DND-41 (cell line): ENCODE data around the gene CDX1.

Source experiments
- ATAC-seq: fragments of 200-7000 bp; cut with Tn5 transposase; 3 replicates; pipeline ENCODE4 v1.9.1; 2021; ENCODE audit warnings: low read depth; ENCODE audit not compliant: insufficient read depth
- DNase-seq: peaks from one replicate; pipeline ENCODE4 v3.0.0-alpha.2; 2020
- H2AFZ ChIP-seq: 2 replicates; pipeline ENCODE4 v1.6.0; 2012; ENCODE audit warnings: low read depth, low read length
- H3K27ac ChIP-seq: 2 replicates; pipeline ENCODE4 v1.5.1; 2012; ENCODE audit warnings: low read length, inconsistent platforms
- H3K27me3 ChIP-seq: fragments of 200-600 bp; sonication (generic); 2 replicates; pipeline ENCODE4 v1.6.0; 2012; ENCODE audit warnings: low read length, mild to moderate bottlenecking, inconsistent platforms; ENCODE audit not compliant: insufficient read depth, poor library complexity
- H3K36me3 ChIP-seq: 2 replicates; pipeline ENCODE4 v1.5.1; 2012; ENCODE audit warnings: low read length, inconsistent platforms; ENCODE audit not compliant: insufficient read depth
- H3K4me1 ChIP-seq: 2 replicates; pipeline ENCODE4 v1.5.1; 2012; ENCODE audit warnings: mild to moderate bottlenecking, low read length; ENCODE audit not compliant: insufficient read depth
- H3K4me2 ChIP-seq: 2 replicates; pipeline ENCODE4 v1.6.0; 2012; ENCODE audit warnings: mild to moderate bottlenecking, moderate library complexity, low read length, inconsistent platforms; ENCODE audit not compliant: insufficient read depth
- H3K4me3 ChIP-seq, 2 experiments: fragments of 200-600 bp in 1 of 2; shearing (Covaris generic) in 1 of 2; 2 replicates each; pipeline ENCODE4 v1.5.1; 2012 to 2016; ENCODE audit warnings: inconsistent platforms in 2 of 2, low read length in 2 of 2, mild to moderate bottlenecking in 2 of 2, low read depth in 1 of 2, moderate library complexity in 1 of 2
- H3K79me2 ChIP-seq: 2 replicates; pipeline ENCODE4 v1.6.0; 2012; ENCODE audit warnings: low read length, inconsistent platforms; ENCODE audit not compliant: insufficient read depth
- H3K9ac ChIP-seq: 2 replicates; pipeline ENCODE4 v1.6.0; 2012; ENCODE audit warnings: low read depth, mild to moderate bottlenecking, inconsistent platforms, low read length, moderate library complexity
- H3K9me3 ChIP-seq: 2 replicates; pipeline ENCODE4 v1.5.1; 2012; ENCODE audit warnings: low read length, moderate library complexity, mild to moderate bottlenecking, inconsistent platforms; ENCODE audit not compliant: insufficient read depth, severe bottlenecking
- H4K20me1 ChIP-seq: 2 replicates; pipeline ENCODE4 v1.6.0; 2012; ENCODE audit warnings: low read length; ENCODE audit not compliant: insufficient read depth
- CTCF ChIP-seq: IDR thresholded peaks from 2 replicates; pipeline ENCODE4 v1.5.1; 2012; ENCODE audit warnings: borderline replicate concordance, low read length, moderate library complexity, mild to moderate bottlenecking; ENCODE audit not compliant: poor library complexity, severe bottlenecking; ENCODE audit errors: extremely low read depth
- EZH2 ChIP-seq: IDR thresholded peaks from 3 replicates; pipeline ENCODE4 v1.6.1; 2012; ENCODE audit warnings: borderline replicate concordance, low read depth, mild to moderate bottlenecking, moderate library complexity, low read length, inconsistent platforms; ENCODE audit not compliant: severe bottlenecking

The CDX1 gene

GRCh38 chr5:150134198-150134588 is 32.4 kb upstream of the CDX1 start:
- ATAC-seq = no peak
- no peak overlapping the region for H2AFZ ChIP-seq
- H3K4me2 ChIP-seq = no peak overlapping the region
- H3K9me3 ChIP-seq = no peaks in the 10 kb centered on the region
- no peak overlapping the region for H3K27ac ChIP-seq
- no peaks in the 10 kb centered on the region for H3K4me1 ChIP-seq
- no peaks in the 10 kb centered on the region for H3K27me3 ChIP-seq
- DNase-seq = no peak
- no peak overlapping the region for H3K4me3 ChIP-seq
- H3K9ac ChIP-seq = no peak overlapping the region
- TF ChIP-seq CTCF (no peak), EZH2 (no peak)
- H3K36me3 ChIP-seq = no peaks in the 10 kb centered on the region; the same call in 1 of the 2 replicates
- H4K20me1 ChIP-seq = 0 out of 2 replicates have a peak, but pooled peaks cover 5% of the 10 kb centered on the region
- no peaks in the 10 kb centered on the region for H3K79me2 ChIP-seq

GRCh38 chr5:150135557-150136304 is 30.8 kb upstream of the CDX1 start:
- Histone ChIP-seq H3K27me3 (no peaks in the 10 kb centered on the region), H3K36me3 (no peaks in the 10 kb centered on the region), H3K4me2 (no peak overlapping the region), H3K9ac (no peak overlapping the region), H3K4me3 (no peak overlapping the region), H3K4me1 (no peaks in the 10 kb centered on the region), H3K79me2 (no peaks in the 10 kb centered on the region), H4K20me1 (0 out of 2 replicates have a peak, but pooled peaks cover 6% of the 10 kb centered on the region), H3K9me3 (no peaks in the 10 kb centered on the region), H2AFZ (no peak overlapping the region), H3K27ac (no peak overlapping the region)
- TF ChIP-seq EZH2 = no peak
- no peak for TF ChIP-seq CTCF
- ATAC-seq (no peak), DNase-seq (no peak)

GRCh38 chr5:150136305-150137167 is 30.0 kb upstream of the CDX1 start:
- H3K4me2 ChIP-seq = no peak overlapping the region
- ATAC-seq (no peak), DNase-seq (no peak)
- no peaks in the 10 kb centered on the region for H3K27me3 ChIP-seq
- 0 out of 2 replicates have a peak, but pooled peaks cover 9% of the 10 kb centered on the region for H4K20me1 ChIP-seq
- H3K4me3 ChIP-seq = no peak overlapping the region
- TF ChIP-seq EZH2 (no peak), CTCF (no peak)
- H3K27ac ChIP-seq = no peak overlapping the region
- H3K36me3 ChIP-seq = no peaks in the 10 kb centered on the region
- no peak overlapping the region for H3K9ac ChIP-seq
- no peaks in the 10 kb centered on the region for H3K79me2 ChIP-seq
- H3K9me3 ChIP-seq = no peaks in the 10 kb centered on the region
- no peak overlapping the region for H2AFZ ChIP-seq
- H3K4me1 ChIP-seq = no peaks in the 10 kb centered on the region
